HG03108 (cell line): ENCODE measurements around the gene WDR5B.
A peak's percentile ranks its signal among the peaks of the same experiment; 100 is the strongest.

Experiments used
- ATAC-seq: cut with Tn5 transposase; IDR thresholded peaks from one replicate; pipeline ENCODE4 v1.9.1; 2021; ENCODE audit warnings: moderate library complexity; ENCODE audit not compliant: unreplicated experiment

Gene WDR5B

DNA sequence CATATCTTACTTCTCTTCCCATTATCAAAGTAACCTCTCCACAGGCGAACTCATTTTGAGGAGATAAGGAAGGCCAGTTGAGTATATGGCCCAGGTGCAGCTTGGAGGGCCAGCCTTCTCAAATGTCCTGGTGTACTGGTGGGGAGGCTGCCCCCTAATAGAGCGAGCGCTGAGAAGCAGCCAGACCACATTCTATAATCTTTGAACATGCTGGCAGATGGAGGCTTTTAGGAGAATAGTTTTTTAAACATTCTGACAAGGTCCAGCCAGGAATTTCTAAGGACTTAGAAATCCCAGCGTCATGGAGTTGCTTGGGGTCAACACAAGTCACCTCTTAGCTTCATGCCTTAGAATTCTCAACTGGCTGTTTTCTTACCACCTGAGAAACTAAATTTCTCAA is 5.8 kb downstream of the WDR5B start:
- ATAC-seq = no peak

DNA sequence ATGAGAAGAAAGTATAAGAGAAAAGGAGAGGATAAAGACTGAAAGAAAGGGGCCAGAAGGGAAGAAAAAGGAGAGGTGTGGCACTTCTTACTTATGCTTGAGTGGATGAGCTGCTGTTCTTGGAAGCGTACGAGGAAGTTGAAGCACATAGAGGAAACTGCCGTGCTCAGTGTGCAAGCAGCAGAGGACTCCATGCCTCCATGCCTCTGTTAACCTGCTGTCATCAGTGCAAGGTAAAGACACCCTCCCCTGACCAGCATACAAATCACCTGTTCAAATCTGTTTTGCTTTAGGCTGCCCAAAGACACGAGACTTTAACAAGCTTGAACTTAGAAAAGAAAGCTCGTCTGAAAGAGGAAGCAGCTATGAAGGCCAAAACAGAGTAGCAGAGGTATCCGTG is 6.4 kb downstream of the WDR5B start:
- ATAC-seq = no peak

DNA sequence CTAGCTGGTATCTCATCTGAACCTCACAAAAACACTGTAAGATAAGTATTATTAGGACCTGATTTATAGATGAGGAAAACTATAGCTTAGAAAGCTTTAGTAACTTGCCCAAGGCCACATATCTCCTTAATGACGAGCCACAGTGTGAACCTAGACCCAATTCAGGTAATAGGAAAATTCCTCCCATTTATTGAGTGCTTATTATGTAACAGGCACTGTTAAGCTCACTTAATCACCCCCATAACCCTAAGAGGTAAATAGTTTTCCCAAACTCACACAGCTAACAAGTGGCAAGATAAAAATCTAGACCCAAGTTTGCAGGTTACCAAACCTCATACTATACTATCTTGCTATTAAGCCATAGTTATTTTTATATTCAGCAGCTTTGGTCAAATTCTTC is 7.9 kb downstream of the WDR5B start:
- ATAC-seq = no peak

DNA sequence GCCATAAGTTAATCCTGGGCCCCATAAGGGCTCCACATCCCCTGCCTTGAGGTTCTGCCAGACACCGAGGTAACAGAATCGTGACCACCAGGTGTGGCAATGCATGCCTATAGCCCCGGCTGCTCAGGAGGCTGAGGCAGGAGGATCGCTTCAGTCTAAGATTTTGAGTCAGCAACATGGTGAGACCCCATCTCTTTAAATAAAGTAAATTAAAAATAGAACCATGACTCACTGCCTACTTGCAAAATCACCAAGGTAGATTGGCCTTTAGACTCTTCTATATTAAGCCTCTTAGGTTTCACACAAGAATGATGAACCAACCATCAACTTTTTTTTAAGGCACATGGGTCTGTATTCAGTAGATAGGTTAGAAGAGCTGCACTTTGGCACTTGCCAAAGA is 9.7 kb downstream of the WDR5B start:
- ATAC-seq = no peak

DNA sequence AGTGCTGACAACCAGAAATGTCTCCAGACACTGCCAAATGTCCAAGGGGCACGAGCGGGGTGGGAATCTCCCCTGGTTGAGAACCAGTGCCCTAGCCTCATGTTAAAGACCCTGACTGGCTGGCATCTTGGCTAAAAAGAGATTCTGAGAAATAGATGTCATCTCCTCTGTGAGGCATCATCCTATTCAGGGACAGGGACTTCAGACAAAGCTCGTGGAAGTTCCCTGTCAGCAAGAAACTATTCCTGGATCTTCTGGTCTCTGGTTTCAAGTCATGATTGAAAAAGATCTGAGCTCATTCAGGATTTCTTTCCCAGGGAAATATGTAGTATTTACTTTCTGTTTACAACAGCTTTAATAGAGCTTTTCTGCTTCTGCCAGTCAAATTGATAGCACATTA is 10.8 kb downstream of the WDR5B start:
- ATAC-seq = no peak

DNA sequence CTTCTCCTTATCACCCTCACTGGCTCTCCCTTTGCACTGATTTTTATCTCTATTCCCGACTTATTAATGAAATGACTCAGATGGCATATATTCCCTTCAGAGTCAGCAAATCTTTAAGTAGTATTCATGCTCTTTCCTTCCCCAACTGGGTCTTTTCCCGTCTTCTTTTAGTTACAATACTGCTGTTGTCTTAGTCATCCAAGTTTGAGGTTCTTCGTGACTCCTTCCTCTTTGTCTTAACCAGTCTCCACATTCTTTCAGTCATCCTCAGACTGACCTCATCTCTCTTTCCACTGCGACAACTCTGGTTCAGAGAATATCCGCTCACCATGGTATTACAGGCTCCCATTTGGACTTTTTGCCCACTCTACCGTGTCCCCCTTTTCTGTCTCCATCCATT is 12.4 kb downstream of the WDR5B start:
- ATAC-seq = no peak

DNA sequence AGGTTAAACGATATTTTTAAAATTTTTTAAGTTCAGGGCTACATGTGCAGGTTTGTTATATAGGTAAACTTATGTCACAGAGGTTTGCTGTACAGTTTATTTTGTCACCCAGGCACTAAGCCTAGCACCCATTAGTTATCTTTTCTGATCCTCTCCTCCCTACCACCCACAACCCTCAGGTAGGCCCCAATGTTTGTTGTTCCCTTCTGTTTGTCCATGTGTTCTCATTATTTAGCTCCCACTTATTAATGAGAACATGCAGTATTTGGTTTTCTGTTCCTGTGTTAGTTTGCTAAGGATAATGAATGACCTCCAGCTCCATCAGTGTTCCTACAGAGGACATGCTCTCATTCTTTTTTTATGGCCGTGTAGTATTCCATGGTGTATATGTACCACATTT is 16.9 kb downstream of the WDR5B start:
- ATAC-seq = no peak

DNA sequence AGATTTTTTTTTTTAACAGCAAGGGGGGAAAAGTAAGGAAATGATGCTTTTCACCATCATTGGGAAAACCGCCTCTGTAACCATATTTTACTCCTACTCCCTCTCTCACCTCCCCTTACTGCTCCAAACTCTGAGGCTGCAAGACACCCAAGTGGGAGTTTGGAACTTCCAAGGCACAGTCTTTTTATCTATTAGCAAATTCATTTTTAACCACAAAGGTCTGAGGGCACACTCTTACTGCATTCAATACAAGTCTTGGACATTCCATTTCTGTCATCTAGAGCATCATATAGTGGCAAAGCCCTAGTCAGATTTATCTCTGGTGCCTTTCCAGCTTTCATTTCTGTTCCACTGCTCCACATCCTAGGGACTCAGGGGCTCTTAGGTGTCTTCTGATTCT is 18.7 kb downstream of the WDR5B start:
- ATAC-seq = no peak

DNA sequence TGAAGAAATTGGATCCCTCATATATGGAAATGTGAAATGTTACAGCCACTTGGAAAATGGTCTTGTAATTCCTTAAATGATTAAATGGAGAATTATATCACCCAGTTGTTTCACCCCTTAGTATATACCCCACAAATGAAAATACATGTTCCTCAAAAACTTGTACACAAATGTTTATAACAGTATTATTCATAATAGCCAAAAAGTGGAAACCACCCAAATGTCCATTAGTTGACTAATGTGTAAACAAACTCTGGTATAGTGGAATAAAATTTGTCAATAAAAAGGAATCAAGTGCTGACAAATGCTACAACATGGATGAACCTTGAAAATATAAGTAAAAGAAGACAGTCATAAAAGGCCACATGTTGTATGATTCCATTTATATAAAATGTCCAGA is 19.4 kb downstream of the WDR5B start:
- ATAC-seq = no peak

DNA sequence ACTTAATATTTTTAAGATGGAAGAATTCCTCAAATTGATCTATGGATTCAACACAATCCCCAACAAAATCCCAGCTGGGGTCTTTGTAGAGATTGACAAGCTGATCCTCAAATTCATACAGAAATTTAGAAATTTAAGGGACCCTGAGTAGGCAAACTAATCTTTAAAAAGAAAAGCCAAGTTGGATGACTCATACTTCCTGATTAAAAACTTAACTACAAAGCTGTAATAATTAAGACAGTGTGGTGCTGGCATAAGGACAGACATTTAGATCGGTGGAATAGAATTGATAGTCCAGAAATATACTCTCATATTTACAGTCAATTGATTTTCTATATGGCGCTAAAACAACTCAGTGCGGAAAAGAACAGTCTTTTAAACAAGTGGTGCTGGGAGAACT is 20.3 kb downstream of the WDR5B start:
- no peak for ATAC-seq

DNA sequence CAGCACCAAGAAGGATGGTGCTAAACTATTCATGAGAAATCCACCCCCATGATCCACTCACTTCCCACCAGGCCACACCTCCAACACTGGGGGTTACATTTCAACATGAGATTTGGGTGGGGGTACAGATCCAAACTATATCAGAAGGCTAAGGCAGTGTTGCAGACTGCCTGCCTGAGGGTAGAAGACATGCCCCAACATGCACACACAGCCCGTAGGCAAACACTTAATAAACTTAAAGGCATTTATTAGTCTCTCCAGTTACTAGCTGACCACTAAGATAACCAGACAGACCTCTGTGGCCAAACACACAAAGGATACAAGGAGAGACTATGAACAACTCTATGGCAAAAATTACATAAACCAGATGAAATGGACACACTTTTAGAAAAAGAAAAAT is 21.7 kb downstream of the WDR5B start:
- ATAC-seq = no peak

DNA sequence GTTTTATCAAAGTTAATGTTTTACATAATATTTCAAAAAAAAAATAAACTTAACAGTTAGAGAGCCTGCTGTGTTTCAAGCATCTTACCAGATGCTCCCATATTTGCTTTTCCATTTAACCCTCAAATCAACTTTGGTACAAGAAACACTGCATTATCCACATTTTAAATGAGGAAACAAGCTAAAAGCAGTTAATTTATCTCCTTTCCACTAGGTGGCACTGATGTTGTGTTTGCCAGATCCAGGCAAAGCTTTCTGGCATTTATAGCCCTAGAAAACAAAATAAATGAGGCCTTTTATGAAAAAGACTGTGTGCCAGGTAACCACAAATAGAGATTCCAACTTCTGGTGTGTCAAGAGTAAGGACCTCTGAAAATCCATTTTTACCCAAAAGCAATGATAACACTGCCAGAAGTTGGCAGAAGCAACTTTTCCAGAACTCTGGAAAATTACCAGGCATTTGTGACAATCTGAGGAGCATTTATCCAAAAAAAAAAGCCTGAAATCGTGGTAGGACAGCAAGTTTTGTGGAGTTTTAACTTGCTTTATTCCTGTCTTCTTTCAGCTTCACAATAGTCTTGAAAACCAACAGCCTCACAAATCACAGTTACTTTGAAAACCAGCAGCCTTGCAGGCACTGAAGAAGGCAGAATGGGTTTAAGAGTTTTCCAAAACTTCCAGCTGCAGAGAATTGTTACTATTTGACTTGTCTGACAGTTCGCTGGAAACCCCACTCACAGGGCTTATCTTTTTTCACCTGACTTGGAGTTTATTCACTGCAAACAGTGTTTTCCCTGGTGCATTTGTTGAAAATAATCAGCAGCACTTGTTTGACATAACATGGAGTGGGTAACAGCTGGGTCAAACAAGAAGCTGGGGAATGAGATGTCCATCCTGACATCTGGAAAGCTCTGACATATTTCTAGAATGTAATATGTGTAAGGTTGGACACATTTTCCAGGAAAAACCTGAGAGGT is 22.7 kb downstream of the WDR5B start:
- no peak for ATAC-seq

DNA sequence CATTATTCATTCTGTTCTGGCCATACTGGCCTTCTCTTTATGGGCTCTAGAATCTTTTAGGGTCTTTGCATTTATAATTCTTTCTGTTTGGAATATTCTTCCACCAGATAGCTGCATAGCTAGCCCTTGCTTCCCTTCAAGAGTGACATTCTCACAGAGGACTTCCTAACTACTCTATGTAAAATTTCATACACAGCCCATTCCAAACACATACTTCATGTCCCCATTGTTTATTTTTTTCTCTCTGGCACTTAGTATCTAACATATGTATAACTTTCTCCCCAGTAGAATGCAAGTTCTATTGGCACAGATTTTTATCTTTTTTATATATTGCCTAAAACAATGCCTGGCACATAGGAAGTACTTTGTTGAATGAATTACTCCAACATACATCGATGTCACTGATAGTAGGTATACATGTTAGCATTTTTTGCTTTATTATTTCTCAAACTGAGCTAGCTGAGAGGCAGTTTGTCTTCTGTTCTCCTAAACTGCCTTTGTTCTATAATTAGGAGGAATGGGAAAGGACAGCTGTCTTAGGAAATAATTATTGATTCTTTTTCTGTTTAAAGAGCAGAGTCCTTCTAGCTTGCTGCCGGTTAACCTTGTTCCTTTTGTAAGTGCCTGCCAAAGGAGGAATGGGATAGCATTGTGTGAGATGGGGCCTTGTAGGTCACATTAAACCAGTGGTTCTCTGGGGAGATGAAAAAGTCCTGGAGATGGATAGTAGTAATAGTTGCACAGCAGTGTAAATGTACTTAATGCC is 24.0 kb downstream of the WDR5B start:
- no peak for ATAC-seq

DNA sequence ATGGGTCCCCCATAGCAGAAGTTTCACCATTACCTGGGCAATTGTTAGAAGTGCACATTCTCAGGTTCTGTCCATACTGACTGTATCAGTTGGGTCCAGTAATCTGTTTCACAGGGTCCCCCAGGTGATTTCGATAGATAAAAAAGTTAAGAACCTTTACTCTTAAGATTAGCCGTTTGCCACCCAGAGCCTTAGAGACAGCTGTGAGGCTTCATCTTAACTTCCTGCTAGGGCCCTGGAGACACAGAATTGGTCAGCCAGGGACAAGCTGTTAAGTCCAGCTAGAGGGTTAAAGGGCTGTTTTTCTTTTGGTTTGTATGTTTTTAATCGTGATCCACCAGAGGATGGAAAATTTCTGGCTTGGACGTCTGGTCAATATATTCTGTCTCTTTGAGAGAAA is 25.2 kb downstream of the WDR5B start:
- no peak for ATAC-seq

DNA sequence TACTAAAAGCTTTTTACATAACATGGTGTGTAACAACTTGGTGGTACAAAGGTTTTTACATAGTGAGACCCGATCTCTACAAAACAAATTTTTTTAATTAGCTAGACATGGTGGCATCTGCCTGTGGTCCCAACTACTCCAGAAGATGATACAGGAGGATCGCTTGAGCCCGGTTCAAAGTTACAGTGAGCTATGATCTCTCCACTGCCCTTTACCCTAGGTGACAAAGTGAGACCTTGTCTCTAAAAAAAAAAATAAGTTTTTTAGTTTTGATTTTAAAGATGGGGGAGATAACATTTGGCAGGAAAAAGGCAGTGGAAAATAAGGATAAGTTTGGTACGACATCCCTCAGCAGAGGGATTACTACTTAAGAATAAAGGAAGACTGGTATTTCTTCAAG is 26.0 kb downstream of the WDR5B start:
- ATAC-seq = no peak

DNA sequence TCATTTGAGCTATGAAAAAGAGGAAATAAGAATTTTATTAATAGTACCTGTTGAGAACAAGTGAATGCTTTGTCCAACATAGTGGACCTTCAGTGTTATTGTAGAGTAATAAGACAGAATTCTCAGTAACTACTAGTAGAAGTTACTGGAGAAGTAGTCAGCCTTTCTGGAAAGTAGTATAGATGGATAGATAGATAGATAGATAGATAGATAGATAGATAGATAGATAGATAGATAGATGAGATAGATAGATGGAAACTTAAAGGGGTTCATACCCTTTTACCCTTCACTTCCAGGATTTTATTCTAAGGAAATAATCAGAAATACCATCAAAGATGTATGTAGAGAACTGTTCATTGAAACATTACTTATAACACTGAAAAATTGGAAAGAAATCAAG is 26.7 kb downstream of the WDR5B start:
- ATAC-seq = no peak

DNA sequence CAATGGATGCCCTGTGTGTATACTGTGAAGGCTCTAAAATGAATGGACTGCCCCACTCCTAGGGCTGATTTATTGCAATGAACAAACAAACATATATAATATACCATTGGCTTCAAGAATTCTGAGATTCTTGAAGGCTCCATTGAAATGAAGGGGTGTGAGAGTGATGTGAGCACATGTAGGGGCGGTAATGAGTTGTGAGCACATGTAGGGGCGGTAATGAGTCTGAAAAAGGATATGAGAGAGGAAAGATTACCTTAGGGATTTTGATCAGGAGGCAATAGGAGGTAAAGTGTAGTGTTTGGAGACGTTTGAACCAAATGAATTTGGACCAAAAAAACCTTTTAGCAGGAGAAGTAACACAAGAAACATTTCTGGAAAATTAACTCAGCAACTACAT is 28.2 kb downstream of the WDR5B start:
- no peak for ATAC-seq

DNA sequence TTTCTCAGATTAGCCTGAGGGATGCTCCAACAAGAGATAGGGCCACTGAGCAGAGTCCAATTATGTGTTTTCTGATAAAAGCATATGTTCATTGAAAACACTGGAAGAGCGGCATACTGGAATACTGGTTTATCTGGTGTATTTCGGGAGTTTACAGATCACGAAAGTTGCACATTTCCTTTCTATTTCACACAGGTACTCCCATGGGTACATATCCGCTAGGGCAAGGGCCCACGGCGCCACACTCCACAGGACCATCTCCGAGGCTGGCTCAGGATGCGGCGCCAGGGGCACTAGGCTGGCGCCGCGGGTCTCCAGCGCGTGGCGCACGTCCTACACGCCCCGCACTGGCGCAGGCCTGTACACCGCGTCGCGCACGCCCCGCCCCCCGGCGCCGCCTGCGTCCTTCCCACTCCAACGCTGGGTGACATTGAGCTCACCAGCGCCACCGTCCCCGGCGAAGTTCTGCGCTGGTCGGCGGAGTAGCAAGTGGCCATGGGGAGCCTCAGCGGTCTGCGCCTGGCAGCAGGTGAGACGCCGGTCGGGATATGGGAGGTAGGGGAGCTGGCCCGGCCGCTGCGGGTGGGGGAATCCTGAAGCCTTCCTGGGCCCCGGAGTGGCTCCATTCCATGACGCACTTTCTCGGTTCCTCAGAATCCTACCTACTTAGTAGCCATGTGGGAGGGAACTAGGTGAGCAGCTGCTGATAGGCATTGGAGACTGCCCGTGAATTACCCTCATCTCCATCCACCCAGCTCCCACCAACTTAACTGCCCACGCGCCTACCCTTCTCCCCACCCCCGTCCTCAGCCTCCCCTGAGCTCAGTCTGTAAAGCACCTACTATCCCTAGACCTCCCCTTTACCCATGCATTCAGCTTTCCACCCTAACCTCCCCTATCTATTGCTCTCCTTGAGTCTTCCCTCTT is 31.8 kb downstream of the WDR5B start, which contains the start of gene FAM162A:
Gene FAM162A (plus strand): TSS at position 412 of the 927 bp plus-strand sequence. CDS start 84 bp downstream, at position 496.
- peak; percentile 82 for ATAC-seq

DNA sequence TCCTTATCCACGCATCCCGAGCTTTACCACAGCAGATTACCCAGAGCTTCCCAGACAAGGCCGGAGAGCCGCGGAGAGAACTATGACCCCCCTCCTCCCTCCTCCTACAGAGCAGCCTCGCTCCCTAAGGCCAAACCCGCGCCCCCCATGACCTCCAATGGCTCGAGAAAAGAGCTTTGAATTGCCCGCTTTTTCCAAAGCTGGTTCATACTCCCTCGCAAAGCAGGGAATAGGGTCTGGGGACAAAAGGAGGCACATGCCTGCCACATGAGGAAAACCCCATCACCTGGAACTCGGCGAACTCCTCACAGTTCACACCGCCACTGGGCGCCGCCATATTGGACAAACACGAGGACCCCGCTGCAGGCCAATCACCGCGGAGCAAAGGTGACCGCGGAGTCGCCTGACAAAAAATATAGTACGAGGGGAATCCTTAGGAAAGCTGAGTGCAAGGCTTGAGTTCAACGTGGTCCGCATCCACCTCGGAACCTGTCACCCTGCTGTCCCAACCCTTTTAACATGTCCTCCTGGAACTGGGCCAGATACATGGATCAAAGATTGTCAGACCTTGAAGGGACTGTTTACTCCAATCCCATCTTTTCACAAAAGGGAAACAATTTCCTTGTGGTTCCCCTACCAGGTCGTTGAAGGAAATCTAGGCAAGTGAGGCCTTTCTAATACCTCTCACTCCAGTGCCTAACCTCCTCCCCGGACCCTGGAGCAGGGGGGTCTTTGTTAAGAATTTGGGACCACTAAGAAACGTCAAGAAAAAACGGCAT is 32.8 kb downstream of the WDR5B start, which contains the start of gene MIX23:
Gene MIX23 (minus strand): TSS at position 344 of the 779 bp plus-strand sequence. CDS start 7 bp downstream, at position 337.
- peak; percentile 43 for ATAC-seq

DNA sequence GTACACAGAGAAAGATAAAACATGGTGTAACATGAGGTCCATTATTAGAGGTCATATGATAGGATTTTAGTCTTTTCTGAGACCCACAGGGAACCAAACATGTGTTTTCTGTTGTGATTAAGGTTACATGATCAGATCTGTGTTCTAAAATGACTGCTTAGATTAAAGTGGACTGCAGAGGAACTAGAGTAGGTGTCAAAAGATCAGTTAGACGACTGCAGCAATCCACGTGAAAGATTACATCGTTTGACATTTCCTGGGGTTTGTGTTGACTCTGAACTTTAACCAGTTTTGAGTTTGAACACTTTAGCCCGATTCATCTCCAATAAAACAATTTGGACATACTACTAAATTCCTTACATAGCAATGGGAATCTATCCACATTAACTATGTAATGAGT is 37.9 kb downstream of the WDR5B start:
- no peak for ATAC-seq
